NCI-H82 treated with DMSO at 0.1 percent for 48 hours (cell line): Measurements from ENCODE around the gene CD200R1.

ENCODE experiments used
- DNase-seq: peaks from one replicate; lab custom pipeline; 2025; ENCODE audit not compliant: unreplicated experiment; lab: John Stamatoyannopoulos, UW

Gene CD200R1

GRCh38 chr3:112894258-112894657, 80.6 kb downstream of the CD200R1 start:
- DNase-seq, result no peak

DNA sequence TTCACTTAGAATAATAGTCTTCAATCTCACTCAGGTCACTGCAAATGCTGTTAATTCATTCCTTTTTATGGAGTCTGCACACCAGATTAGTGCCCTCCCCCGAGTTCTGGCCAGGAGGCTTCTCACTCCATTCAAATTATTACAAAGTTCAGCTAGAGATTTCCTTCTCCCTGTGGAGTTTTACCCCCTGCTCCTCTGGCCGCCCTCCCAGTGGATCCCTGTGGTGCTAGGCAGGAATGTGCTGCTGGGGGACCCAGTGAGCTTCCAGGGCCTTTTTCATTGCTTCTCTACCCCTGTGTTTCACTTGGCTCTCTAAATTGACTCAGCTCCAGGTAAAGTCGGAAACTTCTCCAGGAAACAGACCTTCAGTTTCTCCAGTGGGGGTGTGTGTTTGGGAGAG, 85.5 kb downstream of the CD200R1 start:
- DNase-seq, result no peak

GRCh38 chr3:112888381-112889085, 86.4 kb downstream of the CD200R1 start:
- no peak for DNase-seq

GRCh38 chr3:112884678-112885290, 90.1 kb downstream of the CD200R1 start:
- DNase-seq, result no peak

DNA sequence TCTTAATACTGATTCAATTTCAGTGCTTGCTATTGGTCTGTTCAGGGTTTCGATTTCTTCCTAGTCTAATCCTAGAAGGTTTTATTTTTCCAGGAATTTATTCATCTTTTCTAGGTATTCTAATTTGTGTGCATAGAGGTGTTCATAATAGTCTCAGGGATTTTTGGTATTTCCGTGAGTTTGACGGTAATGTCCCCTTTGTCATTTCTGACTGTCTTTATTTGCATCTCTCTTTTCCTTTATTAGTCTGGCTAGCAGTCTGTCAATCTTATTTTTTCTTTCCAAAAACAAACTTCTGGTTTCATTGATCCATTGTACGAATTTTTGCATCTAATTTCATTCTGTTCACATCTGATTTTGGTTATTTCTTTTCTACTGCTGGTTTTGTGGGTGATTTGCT, 93.0 kb downstream of the CD200R1 start:
- DNase-seq, result no peak

GRCh38 chr3:112875561-112875960, 99.3 kb downstream of the CD200R1 start:
- DNase-seq, result no peak

DNA sequence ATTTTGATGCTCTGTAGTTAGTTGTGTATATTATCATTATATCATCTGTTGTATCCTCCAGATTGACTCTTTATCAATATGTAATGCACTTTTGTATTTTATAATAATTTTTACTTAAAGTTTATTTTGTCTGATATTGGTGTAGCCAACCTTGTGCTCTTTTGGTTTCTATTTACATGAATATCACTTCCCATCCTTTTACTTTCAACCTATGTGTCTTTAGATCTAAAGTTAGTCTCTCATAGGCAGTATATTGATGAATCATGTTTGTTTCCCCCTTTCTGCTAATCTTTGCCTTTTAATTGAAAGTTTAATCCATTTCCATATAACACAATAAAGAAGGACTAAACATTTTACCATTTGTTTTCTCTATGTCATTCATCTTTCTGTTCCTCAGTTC, 100.2 kb downstream of the CD200R1 start:
- DNase-seq, result no peak

GRCh38 chr3:112873632-112874031, 101.3 kb downstream of the CD200R1 start:
- no peak for DNase-seq

- DNase-seq, result no peak
These were observed 103.2 kb downstream of the CD200R1 start for GRCh38 chr3:112871735-112872134.
